Activated CD4-positive, alpha-beta T cell treated with anti-CD3 and anti-CD28 coated beads for 36 hours (primary cell): Measurements from ENCODE around the gene EBP. TPM values are rescaled to one million over a fixed set of nuclear protein-coding genes. Genes with fewer than 3 reads are reported as not detected.
A peak's percentile ranks its signal among the peaks of the same experiment; 100 is the strongest.

Experiments used
- ATAC-seq: fragments of 200-7000 bp; cut with Tn5 transposase; one replicate; pipeline ENCODE4 v1.10.0; 2021; ENCODE audit warnings: mild to moderate bottlenecking, moderate library complexity
- CTCF ChIA-PET: fragments of 350-600 bp; sonication (Branson Sonifier 250); formaldehyde crosslinking; loops from one replicate; lab custom pipeline; 2021; ENCODE audit warnings: antibody characterized with exemption; lab: Charles Lee
- POLR2A ChIA-PET: fragments of 350-600 bp; sonication (Branson Sonifier 250); formaldehyde crosslinking; loops from one replicate; lab custom pipeline; 2021; ENCODE audit warnings: antibody characterized with exemption, inconsistent platforms; lab: Charles Lee
- DNase-seq: peaks from one replicate; pipeline ENCODE4 v3.0.0-alpha.2; 2020
- H3K27ac Mint-ChIP-seq: one replicate; pipeline ENCODE4 v1.8.0; 2021; ENCODE audit warnings: mixed read lengths
- H3K27me3 Mint-ChIP-seq: one replicate; pipeline ENCODE4 v1.8.0; 2021; ENCODE audit warnings: mixed read lengths
- H3K36me3 Mint-ChIP-seq: one replicate; pipeline ENCODE4 v1.8.0; 2021; ENCODE audit warnings: low read depth, mixed read lengths
- H3K4me1 Mint-ChIP-seq: one replicate; pipeline ENCODE4 v1.8.0; 2021; ENCODE audit warnings: mixed read lengths
- H3K4me3 Mint-ChIP-seq: one replicate; pipeline ENCODE4 v1.8.0; 2021; ENCODE audit warnings: mild to moderate bottlenecking, moderate library complexity, mixed read lengths
- H3K9me3 Mint-ChIP-seq: one replicate; pipeline ENCODE4 v1.8.0; 2021; ENCODE audit warnings: low read depth, mixed read lengths
- intact Hi-C, 2 experiments: fragments of 100-400 bp; cut with DNase I in 1 of 2; cut with micrococcal nuclease in 1 of 2; formaldehyde crosslinking; loops; one replicate each; pipeline versions ENCODE4 v1.14.2 to v1.15.1; 2022 to 2024; cut with DNase I, micrococcal nuclease
- total RNA-seq, 2 experiments: library from RNA; stranded (reverse); gene quantifications; one replicate each; pipeline ENCODE4 v1.2.3, GENCODE V29; 2021

The EBP gene
- total RNA-seq: 100 to 1,000 TPM; 137 to 140 TPM

DNA sequence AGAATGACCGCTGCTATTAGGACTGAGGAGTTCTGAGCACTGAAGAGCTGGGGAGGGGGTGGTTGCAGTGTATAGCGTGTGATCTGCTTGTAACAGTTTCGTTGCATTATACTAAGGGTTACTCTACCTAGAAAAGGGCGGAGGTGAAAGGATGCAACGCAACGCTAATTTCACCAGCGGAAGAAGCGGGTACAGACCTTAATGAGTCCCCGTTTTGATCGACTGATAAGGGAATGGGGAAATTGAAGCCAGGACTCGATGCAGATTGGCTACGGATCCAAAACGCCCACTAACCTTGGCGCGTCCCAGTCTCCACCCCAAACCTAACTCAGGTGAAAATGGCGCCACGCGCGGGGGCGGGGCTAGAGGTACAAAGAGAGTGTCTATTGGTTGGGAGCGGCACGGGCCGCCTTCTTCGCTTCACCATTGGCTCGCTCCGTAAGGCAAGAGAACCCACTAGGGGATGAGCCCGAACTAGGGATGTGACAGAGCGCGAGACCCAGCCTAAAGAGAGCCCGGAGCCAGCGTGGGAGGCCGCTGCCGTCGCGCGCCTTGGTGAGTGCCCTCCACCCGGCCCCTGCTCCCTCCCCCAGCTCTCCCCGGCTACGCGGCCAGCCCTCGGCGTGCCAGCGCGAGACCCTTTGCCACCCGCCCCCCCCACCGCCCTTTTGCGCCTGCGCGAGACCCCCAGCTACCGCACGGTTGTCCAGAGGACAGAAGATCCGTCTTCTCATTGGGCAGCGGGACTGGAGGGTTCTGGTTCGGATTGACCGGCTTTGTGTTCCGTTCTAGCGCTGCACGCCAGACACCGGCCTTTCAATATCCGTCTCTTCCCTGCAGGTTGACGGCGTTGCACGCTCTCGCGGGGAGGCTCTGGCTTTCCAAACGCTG is at the start of gene EBP:
EBP (plus strand) TSS at position 456 of the 891 bp plus-strand sequence. CDS start 1,964 bp downstream, outside the sequence.
- peaks cover 14% of the 10 kb centered on the region for H3K36me3 Mint-ChIP-seq
- CTCF ChIA-PET: interaction anchor here (0.7 kb wide), 3 partner anchors 15 to 79 kb away, joined by 3 to 4 read pairs (median 3); no protein-coding TSS in a partner anchor

DNA sequence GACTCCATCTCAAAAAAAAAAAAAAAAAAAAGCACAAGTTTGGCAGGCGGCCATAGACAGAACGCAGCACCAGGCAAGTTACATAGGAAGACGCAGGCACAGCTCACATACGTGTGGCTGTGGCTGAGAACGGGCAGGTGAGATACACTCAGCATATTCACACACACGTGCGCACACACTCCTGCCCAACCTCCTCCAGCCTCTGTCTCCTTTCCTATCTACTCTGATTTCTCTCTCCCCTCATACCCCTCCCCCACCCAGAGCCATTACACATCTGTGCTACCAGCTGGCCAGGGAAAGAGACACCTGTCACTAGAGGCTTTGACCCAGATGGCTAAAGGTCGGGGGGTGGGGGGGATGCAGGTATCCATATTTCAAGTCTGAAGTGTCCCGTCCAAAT is 49.4 kb upstream of the EBP start:
- peaks cover 22% of the 10 kb centered on the region for H3K4me1 Mint-ChIP-seq
- ChIA-PET CTCF (no interaction called here), POLR2A (no interaction called here)
- no peak overlapping the region for H3K27ac Mint-ChIP-seq
- H3K36me3 Mint-ChIP-seq: peaks cover 17% of the 10 kb centered on the region
- intact Hi-C loops: loop anchor here in 1 of 2 experiments (10.0 kb wide), 1 partner anchor 103 kb away; the partner anchor contains the start of gene RBM3
- no peaks in the 10 kb centered on the region for H3K9me3 Mint-ChIP-seq
- ATAC-seq (no peak), DNase-seq (no peak)
- no peak overlapping the region for H3K4me3 Mint-ChIP-seq
- H3K27me3 Mint-ChIP-seq: no peaks in the 10 kb centered on the region

More for the DNA sequence above, at the start of gene EBP:
- DNase-seq (peak; percentile 97), ATAC-seq (peak; percentile 94)
- H3K27me3 Mint-ChIP-seq: no peaks in the 10 kb centered on the region
- POLR2A ChIA-PET: interaction anchor here (0.8 to 1.0 kb wide), 2 partner anchors 18 to 280 kb away, joined by 3 to 5 read pairs; partner anchors contain the start of genes HDAC6 and TBC1D25
- peak within 1 kb of the TSS; percentile 98 for H3K27ac Mint-ChIP-seq
- H3K4me1 Mint-ChIP-seq: peaks cover 15% of the 10 kb centered on the region
- H3K9me3 Mint-ChIP-seq: no peaks in the 10 kb centered on the region
- peak within 1 kb of the TSS; percentile 89 for H3K4me3 Mint-ChIP-seq
- intact Hi-C loops: loop anchor here (1.0 to 5.0 kb wide), 8 partner anchors 13 to 281 kb away; partner anchors contain the start of genes FTSJ1 (in 2 of the 2), PORCN (in 2 of the 2), RBM3 (in 2 of the 2) and TBC1D25 (in 2 of the 2)

- no peak for ATAC-seq
- CTCF ChIA-PET: interaction anchor here (0.5 to 0.7 kb wide), 2 partner anchors 76 to 553 kb away, joined by 3 read pairs; no protein-coding TSS in a partner anchor
- POLR2A ChIA-PET: no interaction called here
- peaks cover 28% of the 10 kb centered on the region for H3K4me1 Mint-ChIP-seq
- intact Hi-C loops: loop anchor here in 1 of 2 experiments (10.0 kb wide), 1 partner anchor 102 kb away; the partner anchor contains the start of gene RBM3
- no peak for DNase-seq
- H3K9me3 Mint-ChIP-seq: no peaks in the 10 kb centered on the region
- no peaks in the 10 kb centered on the region for H3K27me3 Mint-ChIP-seq
- no peak overlapping the region for H3K4me3 Mint-ChIP-seq
- H3K36me3 Mint-ChIP-seq: peaks cover 18% of the 10 kb centered on the region
- no peak overlapping the region for H3K27ac Mint-ChIP-seq
Observed at GRCh38 chrX:48472851-48473703, 48.5 kb upstream of the EBP start.

DNA sequence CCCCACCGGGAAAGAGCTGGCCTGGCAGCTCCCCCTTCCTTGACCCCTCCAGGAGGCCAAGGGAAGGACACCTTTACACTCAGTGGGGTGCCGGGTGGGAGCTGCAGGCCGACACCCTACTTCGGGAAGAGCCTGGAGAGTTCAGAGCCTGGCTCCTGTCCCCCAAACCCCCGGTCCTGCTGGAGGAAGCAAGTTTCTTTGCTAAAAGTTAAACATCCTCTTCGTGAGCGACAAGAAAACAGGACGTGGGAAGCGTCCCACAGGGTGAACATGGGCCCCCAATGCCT is 48.0 kb upstream of the EBP start:
- DNase-seq (no peak), ATAC-seq (no peak)
- Mint-ChIP-seq H3K36me3 (peaks cover 18% of the 10 kb centered on the region), H3K4me3 (no peak overlapping the region), H3K4me1 (peaks cover 30% of the 10 kb centered on the region), H3K9me3 (no peaks in the 10 kb centered on the region), H3K27me3 (no peaks in the 10 kb centered on the region), H3K27ac (no peak overlapping the region)
- ChIA-PET CTCF (interaction anchor here (0.5 to 0.7 kb wide), 2 partner anchors 75 to 553 kb away, joined by 3 read pairs; no protein-coding TSS in a partner anchor), POLR2A (interaction anchor here (0.6 kb wide), 1 partner anchor 21 kb away, joined by 3 read pairs; no protein-coding TSS in a partner anchor)
- intact Hi-C loops: loop anchor here in 1 of 2 experiments (10.0 kb wide), 1 partner anchor 101 kb away; the partner anchor contains the start of gene RBM3

DNA sequence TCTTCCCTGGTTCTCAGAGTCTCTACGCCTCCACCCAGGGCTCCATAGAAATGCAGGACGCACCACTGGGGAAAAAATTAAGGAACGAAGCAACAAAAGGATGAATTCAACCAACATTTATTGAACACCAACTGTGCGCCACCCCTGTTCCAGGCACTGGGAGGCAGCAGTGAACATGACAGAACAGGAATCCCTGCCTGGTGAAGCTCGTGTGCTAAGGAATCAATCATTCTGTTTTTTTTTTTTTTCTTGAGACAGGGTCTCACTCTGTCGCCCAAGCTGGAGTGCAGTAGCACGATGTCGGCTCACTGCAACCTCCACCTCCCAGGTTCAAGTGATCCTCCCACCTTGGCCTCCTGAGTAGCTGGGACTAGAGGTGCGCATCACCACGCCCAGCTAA is 47.5 kb upstream of the EBP start:
- intact Hi-C loops: loop anchor here (2.0 to 10.0 kb wide), 2 partner anchors 101 to 815 kb away; partner anchors contain the start of genes RBM3 (in 1 of the 2) and UXT (in 1 of the 2)
- Mint-ChIP-seq H3K27ac (no peak overlapping the region), H3K27me3 (no peaks in the 10 kb centered on the region), H3K9me3 (no peaks in the 10 kb centered on the region), H3K4me3 (peak overlapping the region; percentile 93), H3K36me3 (peaks cover 20% of the 10 kb centered on the region), H3K4me1 (peaks cover 32% of the 10 kb centered on the region)
- ChIA-PET POLR2A (interaction anchor here (0.6 kb wide), 1 partner anchor 21 kb away, joined by 3 read pairs; no protein-coding TSS in a partner anchor), CTCF (interaction anchor here (0.9 kb wide), 1 partner anchor 24 kb away, joined by 3 read pairs; no protein-coding TSS in a partner anchor)
- DNase-seq: peak; percentile 56
- no peak for ATAC-seq

GRCh38 chrX:48474581-48474980 is 47.0 kb upstream of the EBP start:
- no peak for ATAC-seq
- Mint-ChIP-seq H3K36me3 (peaks cover 24% of the 10 kb centered on the region), H3K4me1 (peaks cover 31% of the 10 kb centered on the region), H3K27me3 (no peaks in the 10 kb centered on the region), H3K4me3 (peak overlapping the region; percentile 93), H3K27ac (peak overlapping the region; percentile 90), H3K9me3 (no peaks in the 10 kb centered on the region)
- ChIA-PET CTCF (interaction anchor here (0.7 to 0.9 kb wide), 2 partner anchors 23 to 75 kb away, joined by 3 read pairs; no protein-coding TSS in a partner anchor), POLR2A (no interaction called here)
- DNase-seq: no peak
- intact Hi-C loops: loop anchor here (2.0 to 10.0 kb wide), 2 partner anchors 100 to 816 kb away; partner anchors contain the start of genes RBM3 (in 1 of the 2) and UXT (in 1 of the 2)

DNA sequence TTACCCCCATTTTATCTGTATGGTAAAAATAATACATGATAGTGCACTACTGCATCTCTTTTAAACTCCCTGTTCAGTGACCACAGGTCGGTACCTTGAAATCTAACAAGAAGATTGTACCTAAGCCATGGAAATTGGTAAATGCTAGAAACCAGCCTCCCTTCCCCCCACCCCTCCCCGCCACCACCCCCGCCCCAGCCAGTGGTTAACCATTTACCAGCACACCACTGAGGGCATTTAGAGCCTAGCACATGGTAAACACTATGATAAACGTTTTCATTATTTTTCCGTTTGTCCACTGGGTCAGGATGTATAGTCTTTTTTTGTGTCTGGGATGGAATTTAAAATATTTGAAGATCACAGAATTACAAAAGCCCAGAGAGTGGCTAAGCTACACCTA is 46.3 kb upstream of the EBP start:
- Mint-ChIP-seq H3K4me3 (peak overlapping the region; percentile 93), H3K4me1 (peaks cover 31% of the 10 kb centered on the region), H3K36me3 (peaks cover 28% of the 10 kb centered on the region), H3K27ac (peak overlapping the region; percentile 90), H3K27me3 (no peaks in the 10 kb centered on the region), H3K9me3 (no peaks in the 10 kb centered on the region)
- DNase-seq (peak; percentile 37), ATAC-seq (no peak)
- intact Hi-C loops: loop anchor here (1.0 to 10.0 kb wide), 8 partner anchors 47 to 993 kb away; partner anchors contain the start of genes EBP (in 1 of the 2), HDAC6 (in 1 of the 2), RBM3 (in 1 of the 2) and SUV39H1 (in 1 of the 2)
- ChIA-PET CTCF (no interaction called here), POLR2A (interaction anchor here (0.6 to 0.7 kb wide), 2 partner anchors 29 to 45 kb away, joined by 3 to 4 read pairs; no protein-coding TSS in a partner anchor)

- CTCF ChIA-PET: no interaction called here
- peak; percentile 88 for DNase-seq
- POLR2A ChIA-PET: interaction anchor here (0.6 to 0.7 kb wide), 2 partner anchors 28 to 44 kb away, joined by 3 to 4 read pairs; no protein-coding TSS in a partner anchor
- H3K36me3 Mint-ChIP-seq: peaks cover 32% of the 10 kb centered on the region
- intact Hi-C loops: loop anchor here (1.0 to 10.0 kb wide), 14 partner anchors 32 to 994 kb away; partner anchors contain the start of genes EBP (in 2 of the 2), PORCN (in 2 of the 2), RBM3 (in 2 of the 2) and TBC1D25 (in 2 of the 2)
- H3K4me3 Mint-ChIP-seq: peak within 1 kb of the TSS; percentile 93
- H3K27me3 Mint-ChIP-seq: no peaks in the 10 kb centered on the region
- peak within 1 kb of the TSS; percentile 90 for H3K27ac Mint-ChIP-seq
- H3K4me1 Mint-ChIP-seq: peaks cover 36% of the 10 kb centered on the region
- no peaks in the 10 kb centered on the region for H3K9me3 Mint-ChIP-seq
- peak; percentile 91 for ATAC-seq
Observed at GRCh38 chrX:48475774-48476577, 45.6 kb upstream of the EBP start, which contains the start of gene FTSJ1. FTSJ1 (plus strand) TSS chrX:48476199; CDS start chrX:48478048, 1,849 bp downstream.

GRCh38 chrX:48476919-48477318 is 44.7 kb upstream of the EBP start:
- H3K27ac Mint-ChIP-seq: peak overlapping the region; percentile 90
- peak overlapping the region; percentile 93 for H3K4me3 Mint-ChIP-seq
- H3K36me3 Mint-ChIP-seq: peaks cover 32% of the 10 kb centered on the region
- no peak for DNase-seq
- intact Hi-C loops: loop anchor here (1.0 to 10.0 kb wide), 12 partner anchors 31 to 995 kb away; partner anchors contain the start of genes EBP (in 2 of the 2), PORCN (in 2 of the 2), RBM3 (in 2 of the 2) and TBC1D25 (in 2 of the 2)
- ATAC-seq: no peak
- H3K9me3 Mint-ChIP-seq: no peaks in the 10 kb centered on the region
- no peaks in the 10 kb centered on the region for H3K27me3 Mint-ChIP-seq
- H3K4me1 Mint-ChIP-seq: peaks cover 36% of the 10 kb centered on the region
- ChIA-PET POLR2A (no interaction called here), CTCF (no interaction called here)
